HG02610 (cell line): ENCODE data around the gene PRXL2A.

ENCODE experiments used
- ATAC-seq: cut with Tn5 transposase; IDR thresholded peaks from one replicate; pipeline ENCODE4 v1.9.1; 2021; ENCODE audit warnings: mild to moderate bottlenecking, moderate library complexity; ENCODE audit not compliant: unreplicated experiment

The PRXL2A gene

GRCh38 chr10:80443531-80443974 lies 35.2 kb downstream of the PRXL2A start:
- ATAC-seq: no peak

GRCh38 chr10:80444124-80444523 lies 35.8 kb downstream of the PRXL2A start:
- no peak for ATAC-seq

- ATAC-seq: peak; percentile 86
These were observed 36.4 kb downstream of the PRXL2A start for GRCh38 chr10:80444646-80445319.

DNA sequence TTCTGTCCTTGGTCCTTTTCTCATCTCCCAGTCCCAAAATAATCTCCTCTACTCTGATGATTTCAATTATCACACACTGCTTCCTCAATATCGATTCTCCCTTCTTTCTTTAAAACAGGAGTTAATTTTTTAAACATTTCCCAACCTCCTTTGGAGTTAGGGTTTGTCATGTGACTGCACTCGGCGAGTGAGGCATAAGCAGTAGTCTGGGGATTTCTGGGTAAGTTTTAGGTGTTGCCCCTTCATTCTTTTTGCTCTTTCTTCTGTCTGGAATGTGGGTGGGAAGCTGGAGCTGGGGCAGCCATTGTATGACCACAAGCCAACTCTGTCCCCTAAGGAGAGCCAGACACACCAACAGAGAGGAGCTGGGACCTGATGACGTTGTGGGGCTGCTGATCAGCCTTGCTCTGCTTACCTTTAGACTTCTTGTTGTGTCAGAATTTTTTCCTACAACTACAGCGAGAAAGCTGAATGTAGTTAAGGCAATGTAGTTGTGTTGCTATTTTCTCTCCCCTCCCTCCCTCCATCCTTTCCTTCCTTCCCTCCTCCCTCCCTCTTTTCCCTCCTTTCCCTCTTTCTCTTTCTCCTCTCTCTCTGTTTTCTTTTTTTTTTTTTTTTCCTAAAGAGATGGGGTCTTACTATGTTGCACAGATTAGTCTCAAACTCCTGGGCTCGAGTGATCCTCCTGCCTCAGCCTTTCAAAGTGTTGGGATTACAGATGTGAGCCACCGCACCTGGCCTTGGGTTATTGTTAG lies 39.3 kb downstream of the PRXL2A start:
- ATAC-seq: no peak

GRCh38 chr10:80448209-80448942 lies 40.0 kb downstream of the PRXL2A start:
- ATAC-seq: no peak

GRCh38 chr10:80449520-80449919 lies 41.2 kb downstream of the PRXL2A start:
- ATAC-seq: no peak

- ATAC-seq: no peak
These were observed 42.8 kb downstream of the PRXL2A start for GRCh38 chr10:80451132-80451531.

DNA sequence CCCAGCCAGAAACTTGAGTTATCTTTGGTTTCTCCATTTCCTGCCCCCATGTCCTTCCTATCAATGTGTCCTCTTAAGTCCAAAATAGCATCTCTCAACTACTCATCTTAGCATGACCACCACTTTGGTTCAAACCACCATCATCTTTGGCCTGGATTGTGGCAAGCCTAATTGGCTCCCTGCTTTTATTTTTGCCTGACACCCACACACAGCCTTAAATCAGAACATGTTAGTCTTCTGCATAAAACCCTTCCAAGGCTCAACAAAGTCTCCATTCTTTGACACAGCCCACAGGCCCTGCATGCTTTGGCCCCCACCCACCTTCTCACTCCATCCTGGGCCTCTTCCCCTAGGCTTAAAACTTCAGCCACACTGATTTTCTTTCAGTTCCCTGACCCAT lies 43.7 kb downstream of the PRXL2A start:
- ATAC-seq: no peak

- no peak for ATAC-seq
These were observed 44.3 kb downstream of the PRXL2A start for GRCh38 chr10:80452640-80453039.

DNA sequence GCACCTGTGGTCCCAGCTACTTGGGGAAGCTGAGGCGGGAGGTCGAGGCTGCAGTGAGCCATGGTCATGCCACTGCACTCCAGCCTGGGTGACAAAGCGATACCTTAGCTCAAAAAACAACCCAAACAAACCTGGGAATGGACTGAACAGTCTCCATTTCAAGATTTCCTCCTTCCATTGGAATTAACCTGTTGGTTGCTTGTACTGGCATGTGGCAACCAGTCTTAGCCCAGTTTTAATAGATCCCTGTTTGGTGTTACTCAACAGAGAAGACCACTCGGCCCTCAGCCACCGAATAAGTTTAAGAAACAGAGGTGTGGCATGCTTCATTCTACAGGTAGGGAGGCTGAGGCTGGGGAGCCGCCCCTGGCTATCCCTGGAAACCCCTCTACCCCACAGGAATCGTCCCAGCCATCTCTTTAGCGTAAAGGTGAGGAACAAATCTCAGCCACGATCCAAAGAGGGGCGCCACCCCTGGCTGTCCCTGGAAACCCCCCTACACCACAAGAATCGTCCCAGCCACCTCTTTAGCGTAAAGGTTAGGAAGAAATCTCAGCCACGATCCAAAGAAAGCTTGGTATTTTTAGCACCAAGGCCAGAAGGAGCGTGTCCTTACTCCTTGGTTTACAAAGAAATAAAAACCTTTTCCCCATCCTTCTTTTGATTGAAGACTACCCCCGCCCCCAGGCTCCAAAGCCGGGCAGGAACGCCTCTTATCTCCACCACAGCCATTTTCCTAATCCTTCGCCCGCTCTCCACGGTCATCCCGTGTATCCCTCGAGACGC lies 44.9 kb downstream of the PRXL2A start:
- ATAC-seq: no peak

- peak; percentile 69 for ATAC-seq
These were observed 45.6 kb downstream of the PRXL2A start, which contains the start of gene TSPAN14 for GRCh38 chr10:80453842-80454512. Gene TSPAN14, plus strand, starts transcription at chr10:80454310. Its CDS starts 34,924 bp downstream, at chr10:80489234.

DNA sequence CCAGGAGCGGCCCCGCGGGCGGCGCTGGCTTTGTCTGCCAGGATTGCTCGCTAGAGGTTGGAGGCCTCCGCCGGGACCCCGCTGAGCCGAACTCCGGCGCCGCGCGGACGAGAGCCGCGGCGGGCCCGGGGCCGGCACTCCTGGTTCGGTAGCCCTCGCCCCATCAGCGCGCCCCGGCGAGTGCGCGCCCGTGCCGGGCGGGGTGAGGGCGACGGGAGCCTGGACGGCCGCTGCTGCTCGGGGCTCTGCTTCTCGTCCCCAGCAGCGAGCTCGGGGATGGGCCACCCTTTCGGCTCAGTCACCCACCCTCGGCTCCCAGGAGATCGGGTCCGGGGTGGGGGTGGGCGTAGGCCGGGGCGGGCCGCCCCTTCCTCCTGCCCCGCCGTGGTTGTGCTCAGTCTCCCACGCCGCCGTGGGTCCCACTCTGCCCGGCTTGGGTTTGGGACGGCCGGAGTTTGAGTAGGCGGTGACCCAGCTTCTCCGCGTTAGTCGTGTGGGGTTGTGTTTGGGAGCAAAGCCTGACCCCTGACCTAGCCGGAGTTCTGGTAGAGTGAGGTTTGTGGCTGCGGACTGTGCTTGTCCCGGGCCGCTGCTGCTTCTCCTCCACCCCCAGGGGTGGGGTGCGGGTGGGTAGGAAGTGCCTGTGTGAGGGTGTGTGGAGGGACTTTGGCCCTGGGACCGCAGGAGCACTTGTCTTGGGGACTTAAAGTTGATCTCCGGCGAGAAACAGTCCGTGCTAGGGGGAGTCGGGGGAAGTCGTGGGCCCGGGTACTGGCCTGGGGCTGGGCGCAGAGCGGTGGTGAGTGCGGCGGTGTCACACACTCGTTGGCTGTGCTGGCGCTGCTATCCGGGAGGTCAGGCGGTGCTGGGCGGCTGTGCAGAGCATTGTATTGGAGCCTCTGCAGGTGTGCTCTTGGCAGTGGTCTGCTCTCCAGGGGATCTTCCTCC lies 46.4 kb downstream of the PRXL2A start:
- ATAC-seq: peak; percentile 18

GRCh38 chr10:80455461-80456349 lies 47.4 kb downstream of the PRXL2A start:
- ATAC-seq: no peak

DNA sequence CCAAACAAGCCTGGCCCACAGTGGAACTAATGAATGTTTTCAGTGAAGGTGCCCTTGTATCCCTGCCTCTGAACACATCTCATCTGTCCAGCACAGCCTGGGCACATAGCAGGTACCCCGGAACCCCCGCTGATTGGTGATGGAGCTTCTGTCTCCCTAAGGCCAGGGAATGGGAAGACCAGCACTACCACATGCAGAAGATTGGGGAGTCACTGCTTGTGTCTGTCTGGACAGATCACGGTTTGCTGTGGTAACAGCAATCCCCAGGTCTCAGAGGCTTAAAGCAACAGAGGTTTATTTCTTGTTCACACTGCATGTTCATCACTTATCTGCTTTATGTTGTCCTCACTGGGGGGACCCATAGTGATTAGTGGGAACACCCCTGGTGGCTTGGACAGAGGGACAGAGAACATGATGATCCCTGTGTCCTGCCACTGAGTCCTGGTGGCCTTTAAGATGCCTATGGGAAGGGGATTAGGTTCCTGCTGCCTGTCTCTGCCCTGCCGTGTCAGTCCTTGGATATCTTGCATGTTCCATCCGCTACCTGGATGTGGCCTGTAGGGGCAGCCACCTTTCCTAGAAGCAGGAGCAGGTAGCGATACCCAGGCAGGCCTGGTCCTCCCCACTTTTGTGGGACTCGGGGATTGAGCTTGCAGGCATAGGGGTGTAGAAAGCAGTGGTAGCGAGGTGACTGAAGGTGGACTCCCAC lies 49.4 kb downstream of the PRXL2A start:
- no peak for ATAC-seq

GRCh38 chr10:80458263-80458625 lies 49.9 kb downstream of the PRXL2A start:
- no peak for ATAC-seq

GRCh38 chr10:80458638-80459037 lies 50.3 kb downstream of the PRXL2A start:
- no peak for ATAC-seq

- peak; percentile 37 for ATAC-seq
These were observed 50.9 kb downstream of the PRXL2A start for GRCh38 chr10:80459047-80459865.
